GM23248 (cell line): ENCODE measurements around the gene CAMTA1. TPM values are rescaled to one million over a fixed set of nuclear protein-coding genes. Genes with fewer than 3 reads are reported as not detected.

Source experiments
- DNase-seq: peaks from one replicate; pipeline ENCODE4 v3.0.0-alpha.2; 2015
- H2AFZ ChIP-seq: fragments of 200-600 bp; sonication (generic); 2 replicates; pipeline ENCODE4 v1.6.1; 2016; ENCODE audit warnings: antibody characterized with exemption
- H3F3A ChIP-seq: fragments of 200-600 bp; sonication (generic); 2 replicates; pipeline ENCODE4 v1.6.1; 2016; ENCODE audit warnings: mild to moderate bottlenecking, antibody characterized with exemption, mixed run types; ENCODE audit not compliant: insufficient read depth
- H3K27ac ChIP-seq: fragments of 200-600 bp; sonication (generic); 2 replicates; pipeline ENCODE4 v1.5.1; 2016; ENCODE audit warnings: mild to moderate bottlenecking
- H3K27me3 ChIP-seq: fragments of 200-600 bp; sonication (generic); replicated peaks from 2 replicates; pipeline ENCODE4 v1.6.1; 2016; ENCODE audit warnings: mild to moderate bottlenecking; ENCODE audit not compliant: insufficient read depth
- H3K36me3 ChIP-seq: fragments of 200-600 bp; sonication (generic); 2 replicates; pipeline ENCODE4 v1.6.1; 2016; ENCODE audit warnings: low read depth, mild to moderate bottlenecking
- H3K4me1 ChIP-seq: fragments of 200-600 bp; sonication (generic); 2 replicates; pipeline ENCODE4 v1.6.1; 2016; ENCODE audit warnings: mild to moderate bottlenecking; ENCODE audit not compliant: insufficient read depth
- H3K4me2 ChIP-seq: fragments of 200-600 bp; sonication (generic); one replicate; pipeline ENCODE4 v1.6.1; 2016; ENCODE audit warnings: mild to moderate bottlenecking; ENCODE audit not compliant: unreplicated experiment
- H3K4me3 ChIP-seq: fragments of 200-600 bp; sonication (generic); 2 replicates; pipeline ENCODE4 v1.5.1; 2016; ENCODE audit warnings: mild to moderate bottlenecking
- H3K79me2 ChIP-seq: fragments of 200-600 bp; sonication (generic); 2 replicates; pipeline ENCODE4 v1.6.1; 2016; ENCODE audit warnings: mild to moderate bottlenecking; ENCODE audit not compliant: insufficient read depth
- H3K9ac ChIP-seq: fragments of 200-600 bp; sonication (generic); 2 replicates; pipeline ENCODE4 v1.6.1; 2016; ENCODE audit warnings: mild to moderate bottlenecking
- H3K9me2 ChIP-seq: fragments of 200-600 bp; sonication (generic); 2 replicates; pipeline ENCODE4 v1.6.1; 2016; ENCODE audit warnings: mixed run types, mild to moderate bottlenecking, moderate library complexity; ENCODE audit not compliant: insufficient read depth
- H3K9me3 ChIP-seq: fragments of 200-600 bp; sonication (generic); one replicate; pipeline ENCODE4 v1.6.1; 2017; ENCODE audit warnings: low read depth
- H4K20me1 ChIP-seq: fragments of 200-600 bp; sonication (generic); 2 replicates; pipeline ENCODE4 v1.6.0; 2016; ENCODE audit not compliant: insufficient read depth
- EZH2 ChIP-seq: fragments of 200-600 bp; sonication (generic); IDR thresholded peaks from 2 replicates; pipeline ENCODE4 v1.6.1; 2018; ENCODE audit warnings: antibody characterized with exemption, mild to moderate bottlenecking; ENCODE audit not compliant: insufficient read depth, poor library complexity, severe bottlenecking
- EZH2phosphoT487 ChIP-seq: fragments of 200-600 bp; sonication (generic); IDR thresholded peaks from 2 replicates; pipeline ENCODE4 v1.6.1; 2018; ENCODE audit warnings: antibody characterized with exemption, moderate library complexity, mild to moderate bottlenecking, low read depth; ENCODE audit not compliant: insufficient read depth
- WGBS, 2 experiments: methylation state at CpG; one replicate each; pipeline ENCODE4 v1.1.6; 2015 to 2017; ENCODE audit warnings: low lambda C conversion rate in 2 of 2, low coverage in 1 of 2; ENCODE audit errors: missing lambda C conversion rate in 2 of 2; 5-methylcytosine and 5-hydroxymethylcytosine counted together
- in situ Hi-C: fragments of 300-500 bp; cut with MboI; formaldehyde crosslinking; loops from 2 replicates; pipeline ENCODE4 v1.15.0; 2020
- polyA plus RNA-seq: library from polyadenylated mRNA; unstranded; fragments of >200 nt; fragmentation: Nextera tagmentation; extraction: Ambion mirVana; gene quantifications from 2 replicates; pipeline ENCODE4 v1.2.1, GENCODE V29; 2016
- total RNA-seq: library from RNA; depleted of rRNA; stranded (reverse); fragments of >200 nt; shearing (Covaris generic); gene quantifications from 2 replicates; pipeline ENCODE4 v1.2.3, GENCODE V29; 2014

CAMTA1 gene
- total and polyA plus RNA-seq, 2 experiments from 2014 or later = 50.1 to 165 TPM

DNA sequence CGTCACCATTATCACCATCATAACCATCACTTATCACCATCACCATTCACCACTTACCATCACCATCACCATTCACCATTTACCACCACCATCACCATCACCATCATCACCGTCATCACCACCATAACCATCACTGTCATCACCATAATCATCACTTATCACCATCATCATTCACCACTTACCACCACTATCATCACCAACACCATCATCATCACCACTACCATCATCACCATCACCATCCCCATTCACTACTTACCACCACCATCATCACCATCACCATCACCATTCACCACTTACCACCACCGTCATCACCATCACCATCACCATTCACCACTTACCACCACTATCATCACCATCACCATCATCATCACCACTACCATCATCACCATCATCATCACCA is 151.8 kb downstream of the CAMTA1 start:
- Histone ChIP-seq H3K4me3 (no peak overlapping the region), H3K9me3 (no peaks in the 10 kb centered on the region), H3K4me1 (no peaks in the 10 kb centered on the region), H3K9me2 (no peaks in the 10 kb centered on the region), H3K36me3 (no peaks in the 10 kb centered on the region), H3K4me2 (no peak overlapping the region), H3K27ac (no peak overlapping the region), H3F3A (no peaks in the 10 kb centered on the region), H2AFZ (no peak overlapping the region), H4K20me1 (no peaks in the 10 kb centered on the region), H3K27me3 (peaks cover 46% of the 10 kb centered on the region), H3K79me2 (no peaks in the 10 kb centered on the region), H3K9ac (no peak overlapping the region)
- 65 to 86% methylated on average over 3 of the region's 3 CpGs for WGBS, 2 experiments
- TF ChIP-seq EZH2 (no peak), EZH2phosphoT487 (no peak)
- in situ Hi-C loops = no loop called here
- no peak for DNase-seq

DNA sequence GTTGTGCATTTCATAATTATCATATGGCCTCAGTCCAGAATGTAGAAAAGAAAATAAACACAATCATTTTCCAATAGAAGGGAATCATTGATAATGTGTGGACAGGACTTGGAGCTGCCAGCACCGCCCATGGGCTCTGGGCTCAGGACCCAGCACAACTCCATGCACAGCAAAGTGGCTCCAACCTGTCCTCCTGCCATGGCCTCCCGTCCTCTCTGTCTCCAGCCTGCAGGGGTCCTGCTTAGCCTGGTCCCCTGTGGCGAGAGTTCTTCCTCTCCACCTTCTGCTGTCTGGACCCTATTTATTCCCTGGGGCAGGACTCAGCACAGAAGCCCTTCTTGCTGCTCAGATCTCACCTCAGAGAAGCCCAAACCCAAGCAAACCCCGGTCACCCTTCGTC is 154.1 kb downstream of the CAMTA1 start:
- DNase-seq = no peak

DNA sequence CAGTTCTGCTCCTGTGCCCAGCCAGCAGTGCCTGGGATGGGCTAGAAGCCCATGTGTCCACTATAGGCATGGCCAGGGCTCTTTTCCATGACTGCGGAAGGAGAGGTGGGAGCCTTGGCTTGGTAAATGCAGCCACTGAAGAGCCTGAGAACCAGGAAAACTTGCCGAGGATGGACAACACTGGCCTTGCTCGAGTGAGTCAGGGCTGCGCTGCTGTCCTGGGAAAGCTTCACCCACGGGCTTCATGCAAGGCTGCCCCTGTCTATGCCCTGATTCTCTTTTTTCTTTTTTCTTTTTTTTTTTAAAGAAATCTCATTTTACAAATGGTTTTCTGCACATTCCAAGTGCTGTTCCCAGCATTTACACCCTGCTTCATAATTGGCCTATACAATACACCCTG is 156.5 kb downstream of the CAMTA1 start:
- Histone ChIP-seq H3K4me2 (no peak overlapping the region), H3F3A (no peaks in the 10 kb centered on the region), H3K9ac (no peak overlapping the region), H3K4me1 (no peaks in the 10 kb centered on the region), H2AFZ (no peak overlapping the region), H3K27ac (no peak overlapping the region), H3K9me2 (no peaks in the 10 kb centered on the region), H3K4me3 (no peak overlapping the region), H3K79me2 (no peaks in the 10 kb centered on the region), H3K27me3 (no peaks in the 10 kb centered on the region), H3K9me3 (no peaks in the 10 kb centered on the region), H4K20me1 (no peaks in the 10 kb centered on the region), H3K36me3 (no peaks in the 10 kb centered on the region)
- WGBS, 2 experiments = 82 to 84% methylated on average over 5 of the region's 5 CpGs
- in situ Hi-C loops = no loop called here
- TF ChIP-seq EZH2 (no peak), EZH2phosphoT487 (no peak)
- no peak for DNase-seq

More for the DNA sequence above, 154.1 kb downstream of the CAMTA1 start:
- no peaks in the 10 kb centered on the region for H3K36me3 ChIP-seq
- no peak overlapping the region for H2AFZ ChIP-seq
- TF ChIP-seq EZH2phosphoT487 = no peak
- no peak for TF ChIP-seq EZH2
- no peaks in the 10 kb centered on the region for H3K9me2 ChIP-seq
- H3K9ac ChIP-seq = no peak overlapping the region
- H3K4me3 ChIP-seq = no peak overlapping the region
- H4K20me1 ChIP-seq = no peaks in the 10 kb centered on the region
- no peak overlapping the region for H3K27ac ChIP-seq
- H3K4me1 ChIP-seq = no peaks in the 10 kb centered on the region
- in situ Hi-C loops = no loop called here
- 55 to 62% methylated on average over 5 of the region's 5 CpGs for WGBS, 2 experiments
- H3K27me3 ChIP-seq = peaks cover 22% of the 10 kb centered on the region
- H3K9me3 ChIP-seq = no peaks in the 10 kb centered on the region
- H3K79me2 ChIP-seq = no peaks in the 10 kb centered on the region
- no peak overlapping the region for H3K4me2 ChIP-seq
- no peaks in the 10 kb centered on the region for H3F3A ChIP-seq

DNA sequence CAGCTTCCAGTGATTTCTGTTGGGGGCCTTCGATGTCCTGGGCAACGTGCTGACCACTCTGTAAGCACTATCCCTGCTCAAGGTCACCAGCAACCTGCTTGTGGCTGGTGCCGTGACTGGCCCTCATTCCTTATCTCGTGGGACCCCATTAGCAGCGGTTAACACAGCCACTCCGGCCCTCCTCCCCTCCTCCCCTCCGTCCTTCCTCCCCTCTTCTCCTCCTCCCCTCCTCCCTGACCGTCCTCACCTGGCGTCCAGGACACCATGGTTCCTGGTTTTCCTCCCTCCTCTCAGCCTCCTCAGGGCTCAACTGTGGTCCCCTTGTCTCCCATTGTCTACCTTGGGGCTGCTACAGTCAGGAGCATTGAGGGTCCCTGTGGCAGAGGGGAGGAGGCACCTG is 157.7 kb downstream of the CAMTA1 start:
- WGBS, 2 experiments = 75 to 82% methylated on average over 4 to 7 of the region's 9 CpGs
- Histone ChIP-seq H3K9ac (no peak overlapping the region), H3K9me2 (no peaks in the 10 kb centered on the region), H4K20me1 (no peaks in the 10 kb centered on the region), H3F3A (no peaks in the 10 kb centered on the region), H3K9me3 (no peaks in the 10 kb centered on the region), H2AFZ (no peak overlapping the region), H3K4me1 (no peaks in the 10 kb centered on the region), H3K4me3 (no peak overlapping the region), H3K36me3 (no peaks in the 10 kb centered on the region), H3K27me3 (no peaks in the 10 kb centered on the region), H3K27ac (no peak overlapping the region), H3K79me2 (no peaks in the 10 kb centered on the region), H3K4me2 (no peak overlapping the region)
- no peak for DNase-seq
- in situ Hi-C loops = no loop called here
- no peak for TF ChIP-seq EZH2phosphoT487
- no peak for TF ChIP-seq EZH2

DNA sequence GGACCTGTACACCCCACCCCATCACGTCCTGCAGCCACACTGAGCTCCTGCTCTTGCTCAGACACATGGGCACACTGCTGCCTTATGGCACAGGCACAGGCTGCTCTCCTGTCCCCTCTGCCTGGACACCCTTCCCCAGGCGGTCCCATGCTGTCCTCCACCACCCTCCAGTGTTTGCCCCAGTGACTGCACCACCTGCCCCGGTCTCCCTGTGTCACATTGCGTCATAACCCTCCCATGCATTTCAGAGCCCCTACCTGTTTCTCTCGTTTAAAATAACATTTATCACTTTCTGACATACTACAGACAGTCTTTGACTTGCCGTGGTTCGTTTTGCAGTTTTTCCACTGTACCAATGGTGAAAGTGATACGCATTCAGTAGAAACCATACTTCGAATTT is 159.2 kb downstream of the CAMTA1 start:
- H3K27ac ChIP-seq = no peak overlapping the region
- 61 to 71% methylated on average over 9 of the region's 9 CpGs for WGBS, 2 experiments
- no peak overlapping the region for H2AFZ ChIP-seq
- no peaks in the 10 kb centered on the region for H3K4me1 ChIP-seq
- no peak overlapping the region for H3K9ac ChIP-seq
- H3K4me2 ChIP-seq = no peak overlapping the region
- no peaks in the 10 kb centered on the region for H3K79me2 ChIP-seq
- H3K27me3 ChIP-seq = no peaks in the 10 kb centered on the region
- H3K4me3 ChIP-seq = no peak overlapping the region
- in situ Hi-C loops = no loop called here
- H4K20me1 ChIP-seq = no peaks in the 10 kb centered on the region
- no peak for DNase-seq
- no peaks in the 10 kb centered on the region for H3K9me3 ChIP-seq
- TF ChIP-seq EZH2 (no peak), EZH2phosphoT487 (no peak)
- no peaks in the 10 kb centered on the region for H3K9me2 ChIP-seq
- no peaks in the 10 kb centered on the region for H3K36me3 ChIP-seq
- H3F3A ChIP-seq = no peaks in the 10 kb centered on the region
